ENCODE results near the gene KIAA1671. TPM values are rescaled to one million over a fixed set of nuclear protein-coding genes. Genes with fewer than 3 reads are reported as not detected.
A peak's percentile ranks its signal among the peaks of the same experiment; 100 is the strongest.

The KIAA1671 gene
- polyA plus RNA-seq, 4 donors, result 7.0 to 24.3 (median 14.7) TPM

GRCh38 chr22:25080855-25081254, 128.3 kb downstream of the KIAA1671 start:
- H3K36me3 ChIP-seq (ENCODE audit: control insufficient read depth in 3 of 3, insufficient read depth in 2 of 3, low read depth in 1 of 3, low read length in 3 of 3), result peaks cover 0 to 23% (median 0%) of the 10 kb centered on the region in 3 donors
- H3K9me3 ChIP-seq (ENCODE audit: control insufficient read depth in 2 of 2, insufficient read depth in 1 of 2, low read depth in 1 of 2, low read length in 1 of 2), result no peaks in the 10 kb centered on the region

GRCh38 chr22:25081409-25081824, 128.9 kb downstream of the KIAA1671 start:
- no peak overlapping the region for H3K27ac ChIP-seq (ENCODE audit: low read depth in 1 of 3, low read length in 2 of 3)
- H3K4me1 ChIP-seq (ENCODE audit: control insufficient read depth in 3 of 3, insufficient read depth in 2 of 3, low read depth in 1 of 3, low read length in 2 of 3), result peaks cover 0 to 16% (median 0%) of the 10 kb centered on the region in 3 donors
- FAIRE-seq, result no peak
- no peak overlapping the region for H3K4me3 ChIP-seq (ENCODE audit: low read depth in 1 of 3, low read length in 3 of 3)
- H3K9me3 ChIP-seq (ENCODE audit: control insufficient read depth in 2 of 2, insufficient read depth in 1 of 2, low read depth in 1 of 2, low read length in 1 of 2), result no peaks in the 10 kb centered on the region
- H3K27me3 ChIP-seq (ENCODE audit: control insufficient read depth in 3 of 3, insufficient read depth in 3 of 3, low read length in 3 of 3), result no peaks in the 10 kb centered on the region
- peak; percentile 46 to 59 for DNase-seq
- peaks cover 0 to 23% (median 0%) of the 10 kb centered on the region in 3 donors for H3K36me3 ChIP-seq (ENCODE audit: control insufficient read depth in 3 of 3, insufficient read depth in 2 of 3, low read depth in 1 of 3, low read length in 3 of 3)
- 7 to 16% (median 14%) methylated on average over 3 of the region's 3 CpGs for WGBS, 3 donors

More at GRCh38 chr22:25080855-25081254, 128.3 kb downstream of the KIAA1671 start:
- FAIRE-seq, result no peak
- DNase-seq, result no peak
- H3K4me3 ChIP-seq (ENCODE audit: low read depth in 1 of 3, low read length in 3 of 3), result no peak overlapping the region
- H3K27ac ChIP-seq (ENCODE audit: low read depth in 1 of 3, low read length in 2 of 3), result no peak overlapping the region
- no peaks in the 10 kb centered on the region for H3K27me3 ChIP-seq (ENCODE audit: control insufficient read depth in 3 of 3, insufficient read depth in 3 of 3, low read length in 3 of 3)
- H3K4me1 ChIP-seq (ENCODE audit: control insufficient read depth in 3 of 3, insufficient read depth in 2 of 3, low read depth in 1 of 3, low read length in 2 of 3), result peaks cover 0 to 13% (median 0%) of the 10 kb centered on the region in 3 donors
- 78 to 90% (median 89%) methylated on average over 3 of the region's 3 CpGs for WGBS, 3 donors

- DNase-seq, result no peak
- H3K4me3 ChIP-seq (ENCODE audit: low read depth in 1 of 3, low read length in 3 of 3), result no peak overlapping the region
- H3K27me3 ChIP-seq (ENCODE audit: control insufficient read depth in 3 of 3, insufficient read depth in 3 of 3, low read length in 3 of 3), result no peaks in the 10 kb centered on the region
- FAIRE-seq, result no peak
- peaks cover 0 to 20% (median 0%) of the 10 kb centered on the region in 3 donors for H3K36me3 ChIP-seq (ENCODE audit: control insufficient read depth in 3 of 3, insufficient read depth in 2 of 3, low read depth in 1 of 3, low read length in 3 of 3)
- H3K9me3 ChIP-seq (ENCODE audit: control insufficient read depth in 2 of 2, insufficient read depth in 1 of 2, low read depth in 1 of 2, low read length in 1 of 2), result no peaks in the 10 kb centered on the region
- H3K27ac ChIP-seq (ENCODE audit: low read depth in 1 of 3, low read length in 2 of 3), result no peak overlapping the region
- peaks cover 0 to 16% (median 0%) of the 10 kb centered on the region in 3 donors for H3K4me1 ChIP-seq (ENCODE audit: control insufficient read depth in 3 of 3, insufficient read depth in 2 of 3, low read depth in 1 of 3, low read length in 2 of 3)
- 81 to 91% (median 87%) methylated on average over 3 of the region's 3 CpGs for WGBS, 3 donors
Measured at GRCh38 chr22:25082096-25082495, 129.6 kb downstream of the KIAA1671 start.

- peak overlapping the region in 1 of 3 donors; percentile 2 for H3K27ac ChIP-seq (ENCODE audit: low read depth in 1 of 3, low read length in 2 of 3)
- H3K27me3 ChIP-seq (ENCODE audit: control insufficient read depth in 3 of 3, insufficient read depth in 3 of 3, low read length in 3 of 3), result no peaks in the 10 kb centered on the region
- H3K4me3 ChIP-seq (ENCODE audit: low read depth in 1 of 3, low read length in 3 of 3), result no peak overlapping the region
- 68 to 70% (median 68%) methylated on average over 2 of the region's 2 CpGs for WGBS, 3 donors
- peaks cover 0 to 16% (median 0%) of the 10 kb centered on the region in 3 donors for H3K4me1 ChIP-seq (ENCODE audit: control insufficient read depth in 3 of 3, insufficient read depth in 2 of 3, low read depth in 1 of 3, low read length in 2 of 3)
- no peaks in the 10 kb centered on the region for H3K9me3 ChIP-seq (ENCODE audit: control insufficient read depth in 2 of 2, insufficient read depth in 1 of 2, low read depth in 1 of 2, low read length in 1 of 2)
- peaks cover 0 to 20% (median 0%) of the 10 kb centered on the region in 3 donors for H3K36me3 ChIP-seq (ENCODE audit: control insufficient read depth in 3 of 3, insufficient read depth in 2 of 3, low read depth in 1 of 3, low read length in 3 of 3)
- FAIRE-seq (no peak), DNase-seq (no peak)
Measured at GRCh38 chr22:25083056-25083806, 130.7 kb downstream of the KIAA1671 start.

GRCh38 chr22:25083807-25084200, 131.3 kb downstream of the KIAA1671 start:
- FAIRE-seq (no peak), DNase-seq (peak in 1 of 2 donors; percentile 77)
- no peak overlapping the region for H3K4me3 ChIP-seq (ENCODE audit: low read depth in 1 of 3, low read length in 3 of 3)
- no peaks in the 10 kb centered on the region for H3K27me3 ChIP-seq (ENCODE audit: control insufficient read depth in 3 of 3, insufficient read depth in 3 of 3, low read length in 3 of 3)
- peaks cover 0 to 21% (median 0%) of the 10 kb centered on the region in 3 donors for H3K36me3 ChIP-seq (ENCODE audit: control insufficient read depth in 3 of 3, insufficient read depth in 2 of 3, low read depth in 1 of 3, low read length in 3 of 3)
- H3K4me1 ChIP-seq (ENCODE audit: control insufficient read depth in 3 of 3, insufficient read depth in 2 of 3, low read depth in 1 of 3, low read length in 2 of 3), result peaks cover 0 to 16% (median 0%) of the 10 kb centered on the region in 3 donors
- 31 to 56% (median 56%) methylated on average over 6 of the region's 6 CpGs for WGBS, 3 donors
- H3K9me3 ChIP-seq (ENCODE audit: control insufficient read depth in 2 of 2, insufficient read depth in 1 of 2, low read depth in 1 of 2, low read length in 1 of 2), result no peaks in the 10 kb centered on the region
- H3K27ac ChIP-seq (ENCODE audit: low read depth in 1 of 3, low read length in 2 of 3), result peak overlapping the region in 1 of 3 donors; percentile 2

GRCh38 chr22:25084405-25085107, 132.0 kb downstream of the KIAA1671 start:
- no peak for FAIRE-seq
- no peak overlapping the region for H3K27ac ChIP-seq (ENCODE audit: low read depth in 1 of 3, low read length in 2 of 3)
- H3K36me3 ChIP-seq (ENCODE audit: control insufficient read depth in 3 of 3, insufficient read depth in 2 of 3, low read depth in 1 of 3, low read length in 3 of 3), result peaks cover 0 to 20% (median 0%) of the 10 kb centered on the region in 3 donors
- H3K4me3 ChIP-seq (ENCODE audit: low read depth in 1 of 3, low read length in 3 of 3), result no peak overlapping the region
- no peak for DNase-seq
- 76 to 89% (median 83%) methylated on average over 9 of the region's 9 CpGs for WGBS, 3 donors
- H3K9me3 ChIP-seq (ENCODE audit: control insufficient read depth in 2 of 2, insufficient read depth in 1 of 2, low read depth in 1 of 2, low read length in 1 of 2), result no peaks in the 10 kb centered on the region
- H3K4me1 ChIP-seq (ENCODE audit: control insufficient read depth in 3 of 3, insufficient read depth in 2 of 3, low read depth in 1 of 3, low read length in 2 of 3), result peaks cover 0 to 16% (median 0%) of the 10 kb centered on the region in 3 donors
- H3K27me3 ChIP-seq (ENCODE audit: control insufficient read depth in 3 of 3, insufficient read depth in 3 of 3, low read length in 3 of 3), result no peaks in the 10 kb centered on the region

- no peak for DNase-seq
- Histone ChIP-seq H3K27me3 (ENCODE audit: control insufficient read depth in 3 of 3, insufficient read depth in 3 of 3, low read length in 3 of 3) (no peaks in the 10 kb centered on the region), H3K27ac (ENCODE audit: low read depth in 1 of 3, low read length in 2 of 3) (no peak overlapping the region), H3K4me3 (ENCODE audit: low read depth in 1 of 3, low read length in 3 of 3) (no peak overlapping the region), H3K4me1 (ENCODE audit: control insufficient read depth in 3 of 3, insufficient read depth in 2 of 3, low read depth in 1 of 3, low read length in 2 of 3) (peaks cover 0 to 16% (median 0%) of the 10 kb centered on the region in 3 donors), H3K36me3 (ENCODE audit: control insufficient read depth in 3 of 3, insufficient read depth in 2 of 3, low read depth in 1 of 3, low read length in 3 of 3) (peaks cover 0 to 18% (median 2%) of the 10 kb centered on the region in 3 donors), H3K9me3 (ENCODE audit: control insufficient read depth in 2 of 2, insufficient read depth in 1 of 2, low read depth in 1 of 2, low read length in 1 of 2) (no peaks in the 10 kb centered on the region)
- 66 to 78% (median 70%) methylated on average over 6 of the region's 6 CpGs for WGBS, 3 donors
- FAIRE-seq, result no peak
Measured at GRCh38 chr22:25085156-25085555, 132.6 kb downstream of the KIAA1671 start.

Measured in small intestine (tissue), 7 donors.